HFF-Myc (cell line): ENCODE results near the gene TTC7B.

Experiments used
- DNase-seq: peaks from one replicate; pipeline ENCODE4 v3.0.0-alpha.2; 2011; ENCODE audit warnings: low read depth; ENCODE audit errors: extremely low read depth
- H3K4me3 ChIP-seq: replicated peaks from 2 replicates; pipeline ENCODE4 v1.5.1; 2011; ENCODE audit warnings: low read depth, mild to moderate bottlenecking, control low read depth, low read length
- CTCF ChIP-seq: IDR thresholded peaks from 2 replicates; pipeline ENCODE4 v1.5.1; 2012; ENCODE audit warnings: mild to moderate bottlenecking, low read depth, low read length, control low read depth; ENCODE audit errors: missing control alignments

TTC7B gene

GRCh38 chr14:90778571-90779255, 37.5 kb downstream of the TTC7B start:
- no peak for DNase-seq
- H3K4me3 ChIP-seq = no peak overlapping the region
- no peak for TF ChIP-seq CTCF

- DNase-seq = no peak
- no peak overlapping the region for H3K4me3 ChIP-seq
- no peak for TF ChIP-seq CTCF
These were observed 38.3 kb downstream of the TTC7B start for GRCh38 chr14:90777830-90778485.

GRCh38 chr14:90777358-90777757, 38.9 kb downstream of the TTC7B start:
- TF ChIP-seq CTCF = no peak
- H3K4me3 ChIP-seq = no peak overlapping the region
- DNase-seq = no peak

GRCh38 chr14:90775441-90775840, 40.8 kb downstream of the TTC7B start:
- no peak for DNase-seq
- no peak for TF ChIP-seq CTCF
- H3K4me3 ChIP-seq = no peak overlapping the region

GRCh38 chr14:90774316-90774715, 41.9 kb downstream of the TTC7B start:
- H3K4me3 ChIP-seq = no peak overlapping the region
- no peak for DNase-seq
- TF ChIP-seq CTCF = no peak

GRCh38 chr14:90773705-90774104, 42.5 kb downstream of the TTC7B start:
- no peak overlapping the region for H3K4me3 ChIP-seq
- TF ChIP-seq CTCF = no peak
- no peak for DNase-seq

- DNase-seq = no peak
- no peak overlapping the region for H3K4me3 ChIP-seq
- TF ChIP-seq CTCF = no peak
These were observed 43.1 kb downstream of the TTC7B start for GRCh38 chr14:90773196-90773486.
